ENCODE results near the gene RBM43. TPM values are rescaled to one million over a fixed set of nuclear protein-coding genes. Genes with fewer than 3 reads are reported as not detected.
"Not testable (repeated sequence)": the region's sequence is repeated elsewhere in the genome, so short reads cannot be mapped to it uniquely, and the experiment has no call there.

The RBM43 gene
- total RNA-seq (2014; rRNA removed; shearing (Covaris generic)), result 1.7 and 3.7 TPM in 2 replicates

DNA sequence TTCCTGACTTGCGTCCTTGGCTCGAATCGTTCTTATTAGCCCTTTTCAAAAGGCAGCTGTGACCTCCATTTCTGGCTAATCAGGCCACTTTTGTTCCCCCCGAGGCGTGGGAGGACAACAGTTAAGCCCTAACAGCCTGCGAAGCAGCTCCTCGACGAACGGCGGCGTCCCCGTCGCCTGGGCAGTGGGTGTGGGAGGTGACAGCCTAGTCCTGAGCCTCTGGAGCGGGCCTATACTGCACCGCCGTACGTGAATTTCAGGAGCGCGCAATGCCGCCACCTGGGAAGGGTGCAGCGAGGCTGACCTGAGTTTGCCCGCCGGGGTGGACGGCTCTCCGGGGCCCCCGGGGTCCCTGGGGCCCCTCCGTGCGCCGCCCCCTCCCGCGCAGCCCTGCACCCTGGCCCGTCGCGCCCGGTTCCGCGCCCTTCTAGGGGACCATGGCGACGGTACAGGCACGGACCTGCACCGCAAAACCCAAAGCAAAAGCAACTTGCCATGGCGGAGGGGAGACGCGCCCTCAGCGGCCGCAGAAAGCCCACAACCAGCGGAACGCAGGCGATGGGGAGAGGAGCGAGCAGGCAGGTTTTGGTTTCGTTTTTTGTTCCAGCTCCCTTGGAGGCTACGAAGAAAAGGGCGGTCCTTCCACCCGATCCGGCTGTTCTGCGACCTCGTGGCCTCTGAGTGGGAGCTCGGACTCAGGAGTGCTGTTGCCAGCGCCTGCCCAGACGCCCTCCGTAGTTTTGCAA lies at the start of gene RBM43:
Gene RBM43, minus strand, starts transcription at position 633 of the 746 bp plus-strand sequence. Its CDS starts 136 bp downstream, at position 497.
- peaks cover 5% of the 10 kb centered on the region for H3K36me3 ChIP-seq
- H3K27ac ChIP-seq, result peak within 1 kb of the TSS; percentile 81
- no peaks in the 10 kb centered on the region for H3K9me3 ChIP-seq (replicated peaks)
- peak; percentile 86 to 90 for DNase-seq (ENCODE audit: low read depth in 1 of 2, low spot score in 2 of 2)
- no peaks in the 10 kb centered on the region for H3K27me3 ChIP-seq (replicated peaks)
- H3K4me1 ChIP-seq (replicated peaks), result peaks cover 20% of the 10 kb centered on the region
- peak within 1 kb of the TSS; percentile 79 for H3K4me3 ChIP-seq

DNA sequence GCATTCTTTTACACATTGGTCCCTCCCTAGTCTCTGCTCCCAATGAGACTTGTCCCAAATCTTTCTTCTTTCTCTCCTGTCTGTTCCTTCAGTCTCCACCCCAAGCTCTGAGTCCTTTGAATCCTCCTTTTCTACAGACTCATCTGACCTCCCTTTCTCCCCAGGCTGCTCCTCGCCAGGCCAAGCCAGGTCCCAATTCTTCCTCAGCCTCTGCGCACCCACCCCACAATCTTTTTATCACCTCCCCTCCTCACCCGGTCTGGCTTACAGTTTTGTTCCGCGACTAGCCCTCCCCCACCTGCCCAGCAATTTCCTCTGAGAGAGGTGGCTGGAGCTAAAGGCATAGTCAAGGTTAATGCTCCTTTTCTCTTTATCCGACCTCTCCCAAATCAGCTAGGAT lies 48.6 kb upstream of the RBM43 start:
- not testable (repeated sequence) for H3K27me3 ChIP-seq (replicated peaks); H3K27ac ChIP-seq; H3K4me3 ChIP-seq; H3K36me3 ChIP-seq; H3K4me1 ChIP-seq (replicated peaks); DNase-seq (ENCODE audit: low read depth in 1 of 2, low spot score in 2 of 2); H3K9me3 ChIP-seq (replicated peaks)

DNA sequence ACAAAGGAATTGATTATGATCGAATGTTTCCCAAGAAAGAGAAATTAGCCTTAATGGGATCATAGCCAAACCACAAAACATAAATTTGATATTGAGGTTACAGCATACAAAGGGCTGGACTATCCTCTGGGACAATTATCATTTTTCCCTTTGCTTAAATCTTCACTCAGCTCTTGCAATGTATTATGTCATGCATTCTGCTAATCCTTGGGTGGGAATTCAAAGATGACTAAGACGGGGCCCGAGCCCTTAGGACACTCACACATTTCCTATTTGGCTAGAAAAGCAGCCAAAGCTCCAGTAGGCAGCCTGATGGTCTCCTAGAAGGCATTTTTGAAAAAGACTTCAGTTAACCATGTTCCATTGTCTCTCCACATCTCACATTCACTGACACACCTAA lies 45.0 kb upstream of the RBM43 start:
- H3K27ac ChIP-seq, result no peak overlapping the region
- DNase-seq (ENCODE audit: low read depth in 1 of 2, low spot score in 2 of 2), result peak in 1 of 2 experiments; percentile 33
- H3K9me3 ChIP-seq (replicated peaks), result no peaks in the 10 kb centered on the region
- H3K4me1 ChIP-seq (replicated peaks), result no peaks in the 10 kb centered on the region; the same call in 1 of the 2 replicates
- H3K27me3 ChIP-seq (replicated peaks), result no peaks in the 10 kb centered on the region
- H3K4me3 ChIP-seq, result no peak overlapping the region
- H3K36me3 ChIP-seq, result no peaks in the 10 kb centered on the region

DNA sequence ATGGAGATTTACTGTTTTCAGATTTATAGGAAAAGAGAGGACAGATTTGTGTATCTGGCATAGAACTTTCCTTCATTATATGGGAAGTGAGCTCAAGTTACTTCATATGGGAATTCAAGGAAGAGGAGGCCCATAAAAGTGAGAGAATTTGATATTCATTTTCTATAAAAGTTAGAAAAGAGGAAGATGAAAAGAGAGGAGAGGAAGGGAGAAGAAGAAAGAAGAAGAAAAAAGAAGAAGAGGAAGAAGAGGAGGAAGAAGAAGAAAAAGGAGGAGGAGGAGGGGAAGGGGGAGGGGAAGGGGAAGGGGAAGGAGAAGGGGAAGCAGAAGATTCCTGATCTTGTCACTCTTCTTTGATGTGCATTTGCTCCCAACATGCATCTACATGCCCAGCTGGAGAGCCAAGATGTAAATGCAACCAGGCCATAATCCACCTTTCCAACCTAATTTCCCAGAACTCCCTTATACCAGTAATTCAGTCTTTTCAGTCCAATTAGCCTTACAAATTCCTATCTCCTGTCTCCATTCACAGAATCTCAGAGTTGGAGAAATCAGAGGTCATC lies 43.5 kb upstream of the RBM43 start:
- Histone ChIP-seq H3K4me3 (no peak overlapping the region), H3K27me3 (replicated peaks) (no peaks in the 10 kb centered on the region), H3K27ac (no peak overlapping the region), H3K36me3 (no peaks in the 10 kb centered on the region), H3K9me3 (replicated peaks) (no peaks in the 10 kb centered on the region), H3K4me1 (replicated peaks) (no peaks in the 10 kb centered on the region; the same call in 1 of the 2 replicates)
- no peak for DNase-seq (ENCODE audit: low read depth in 1 of 2, low spot score in 2 of 2)

DNA sequence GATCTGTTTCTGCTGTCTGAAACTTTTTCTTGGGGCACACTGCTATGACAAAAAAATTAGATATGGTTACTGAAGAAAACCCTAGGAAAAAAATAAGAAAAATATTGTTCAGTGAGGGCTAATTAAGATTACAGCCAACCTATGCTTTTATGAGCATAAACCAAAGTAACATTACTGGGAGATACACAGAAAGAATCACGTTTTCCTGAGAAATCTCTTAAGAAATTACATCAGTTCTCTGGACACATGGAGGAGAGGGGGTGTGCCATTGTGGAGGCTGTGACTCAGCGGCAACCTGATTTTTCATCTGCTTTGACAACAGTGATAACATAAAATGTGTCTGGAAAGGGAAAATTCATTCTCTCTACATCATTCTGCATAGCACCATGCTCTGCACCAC lies 41.2 kb upstream of the RBM43 start:
- Histone ChIP-seq H3K27me3 (replicated peaks) (no peaks in the 10 kb centered on the region), H3K27ac (no peak overlapping the region), H3K9me3 (replicated peaks) (no peaks in the 10 kb centered on the region), H3K4me1 (replicated peaks) (no peaks in the 10 kb centered on the region; the same call in 1 of the 2 replicates), H3K36me3 (no peaks in the 10 kb centered on the region), H3K4me3 (no peak overlapping the region)
- no peak for DNase-seq (ENCODE audit: low read depth in 1 of 2, low spot score in 2 of 2)

DNA sequence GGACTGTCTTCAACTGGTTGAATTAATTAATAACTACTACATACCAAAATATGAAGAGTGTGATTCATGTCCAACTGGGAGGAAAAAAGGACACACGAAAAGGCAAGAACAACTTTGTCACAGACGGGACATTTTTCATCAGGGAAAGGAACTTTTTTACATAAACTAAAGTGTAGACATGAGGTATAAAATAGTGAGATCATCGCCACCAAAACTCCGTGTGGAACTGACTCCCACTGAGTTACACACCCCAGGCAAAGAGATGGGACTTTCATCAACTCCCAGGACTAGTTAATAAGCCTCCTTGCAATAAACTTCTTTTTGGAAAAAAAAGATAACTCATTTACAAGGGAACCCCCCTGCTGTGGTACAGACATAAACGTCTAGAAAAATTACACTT lies 40.7 kb upstream of the RBM43 start:
- no peak for DNase-seq (ENCODE audit: low read depth in 1 of 2, low spot score in 2 of 2)
- no peak overlapping the region for H3K27ac ChIP-seq
- no peaks in the 10 kb centered on the region for H3K36me3 ChIP-seq
- H3K4me3 ChIP-seq, result no peak overlapping the region
- no peaks in the 10 kb centered on the region; the same call in 1 of the 2 replicates for H3K4me1 ChIP-seq (replicated peaks)
- H3K9me3 ChIP-seq (replicated peaks), result no peaks in the 10 kb centered on the region
- H3K27me3 ChIP-seq (replicated peaks), result no peaks in the 10 kb centered on the region

DNA sequence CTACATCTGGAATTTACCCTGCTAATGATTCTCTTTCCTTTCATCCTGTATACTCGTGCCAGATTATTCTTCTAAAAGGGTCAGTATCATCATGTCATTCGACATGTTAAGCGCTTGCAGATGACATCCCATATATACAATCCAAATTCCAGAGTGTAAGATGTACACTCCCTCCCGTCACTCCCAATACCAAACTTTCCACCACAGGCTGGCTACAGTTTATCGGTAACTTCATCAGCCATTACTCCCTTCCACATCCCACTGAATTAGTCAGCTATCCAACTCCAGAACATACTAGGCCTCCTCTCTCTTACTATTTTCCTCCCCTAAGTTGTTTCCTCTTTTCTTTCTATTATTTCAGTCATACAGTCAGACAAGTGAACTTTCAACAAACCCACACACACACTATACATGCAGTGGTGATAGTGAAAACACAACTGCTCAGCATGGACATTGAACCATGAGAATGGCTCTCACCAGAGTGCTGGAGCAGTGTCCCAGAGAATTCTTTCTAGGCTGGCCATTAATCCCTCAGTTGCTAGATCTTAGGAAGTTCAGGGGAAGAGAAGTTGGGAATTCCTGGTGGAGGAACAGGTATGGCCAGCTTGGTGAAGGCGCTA lies 38.4 kb upstream of the RBM43 start:
- no peaks in the 10 kb centered on the region for H3K9me3 ChIP-seq (replicated peaks)
- H3K27ac ChIP-seq, result no peak overlapping the region
- H3K4me1 ChIP-seq (replicated peaks), result no peaks in the 10 kb centered on the region
- no peak for DNase-seq (ENCODE audit: low read depth in 1 of 2, low spot score in 2 of 2)
- no peak overlapping the region for H3K4me3 ChIP-seq
- H3K27me3 ChIP-seq (replicated peaks), result no peaks in the 10 kb centered on the region
- no peaks in the 10 kb centered on the region for H3K36me3 ChIP-seq

DNA sequence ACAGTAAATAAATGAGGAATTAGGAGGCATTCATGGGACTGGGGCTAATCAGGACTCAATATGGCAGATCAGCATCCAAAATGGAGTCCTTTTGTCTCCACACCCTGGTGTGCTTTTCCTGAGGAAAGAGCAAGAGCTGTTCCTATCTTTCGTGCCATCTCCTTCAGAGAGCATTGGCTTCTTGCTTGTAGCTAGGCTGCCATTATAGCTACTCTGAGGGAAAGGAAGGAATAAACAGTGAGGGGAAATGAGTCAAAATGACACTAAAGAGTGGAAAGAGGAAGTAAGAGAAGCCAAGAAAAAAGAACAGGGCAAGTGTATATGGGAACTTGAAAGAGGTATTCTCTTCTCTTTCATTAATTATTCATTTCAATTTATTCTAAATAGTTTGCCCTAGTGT lies 36.2 kb upstream of the RBM43 start:
- DNase-seq (ENCODE audit: low read depth in 1 of 2, low spot score in 2 of 2), result no peak
- H3K36me3 ChIP-seq, result no peaks in the 10 kb centered on the region
- H3K9me3 ChIP-seq (replicated peaks), result no peaks in the 10 kb centered on the region
- no peak overlapping the region for H3K27ac ChIP-seq
- H3K4me3 ChIP-seq, result no peak overlapping the region
- no peaks in the 10 kb centered on the region for H3K4me1 ChIP-seq (replicated peaks)
- no peaks in the 10 kb centered on the region for H3K27me3 ChIP-seq (replicated peaks)

DNA sequence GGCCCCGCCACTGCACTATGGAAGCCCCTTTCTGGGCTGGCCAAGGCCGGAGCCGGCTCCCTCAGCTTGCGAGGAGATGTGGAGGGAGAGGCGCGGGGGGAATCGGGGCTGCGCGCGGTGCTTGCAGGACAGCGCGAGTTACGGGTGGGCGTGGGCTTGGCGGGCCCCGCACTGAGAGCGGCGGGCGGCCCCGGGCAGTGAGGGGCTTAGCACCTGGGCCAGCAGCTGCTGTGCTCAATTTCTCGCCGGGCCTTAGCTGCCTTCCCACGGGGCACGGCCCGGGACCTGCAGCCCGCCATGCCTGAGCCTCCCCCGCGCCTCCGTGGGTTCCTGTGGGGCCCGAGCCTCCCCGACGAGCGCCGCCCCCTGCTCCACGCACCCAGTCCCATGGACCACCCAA lies 34.3 kb upstream of the RBM43 start:
- H3K4me1 ChIP-seq (replicated peaks); H3K9me3 ChIP-seq (replicated peaks); H3K4me3 ChIP-seq; DNase-seq (ENCODE audit: low read depth in 1 of 2, low spot score in 2 of 2); H3K27ac ChIP-seq; H3K27me3 ChIP-seq (replicated peaks); H3K36me3 ChIP-seq: not testable (repeated sequence)

DNA sequence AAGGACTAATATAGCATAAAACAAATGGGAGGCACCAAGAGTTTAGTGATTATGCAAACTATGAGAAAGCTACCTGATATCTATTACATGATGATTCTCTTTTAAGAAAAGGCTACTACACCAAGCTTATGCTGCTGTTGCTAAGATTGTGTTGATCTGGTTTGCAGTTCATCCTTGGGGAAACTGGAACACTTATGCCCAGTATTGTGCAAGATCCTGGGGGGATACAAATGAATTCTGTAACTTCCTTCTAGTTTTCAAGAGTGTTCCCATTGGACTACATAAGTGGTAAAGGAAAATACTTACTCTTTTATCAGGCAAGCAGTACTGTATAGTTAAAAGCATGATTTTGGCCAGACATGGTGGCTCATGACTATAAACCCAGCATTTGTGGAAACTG lies 30.9 kb upstream of the RBM43 start:
- H3K27me3 ChIP-seq (replicated peaks), result no peaks in the 10 kb centered on the region
- no peak overlapping the region for H3K27ac ChIP-seq

DNA sequence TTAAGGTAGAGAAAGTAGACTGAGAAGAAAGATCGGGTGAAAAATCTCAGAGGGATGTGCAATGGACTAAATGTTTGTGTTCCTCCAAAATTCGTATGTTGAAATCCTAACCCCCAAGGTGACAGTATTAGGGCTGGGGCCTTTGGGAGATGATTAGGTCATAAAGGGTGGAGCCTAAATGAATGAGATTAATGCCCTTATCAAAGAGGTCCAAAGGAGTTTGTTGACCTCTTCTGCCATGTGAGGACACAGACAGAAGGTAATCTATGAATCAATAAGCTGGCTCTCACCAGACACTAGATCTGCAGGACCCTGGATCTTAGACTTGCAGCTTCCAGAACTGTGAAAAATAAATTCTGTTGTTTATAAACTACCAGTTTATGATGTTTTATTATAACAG lies 30.5 kb upstream of the RBM43 start:
- no peak for DNase-seq (ENCODE audit: low read depth in 1 of 2, low spot score in 2 of 2)
- Histone ChIP-seq H3K4me3 (no peak overlapping the region), H3K9me3 (replicated peaks) (no peaks in the 10 kb centered on the region), H3K27ac (no peak overlapping the region), H3K36me3 (peaks cover 7% of the 10 kb centered on the region), H3K4me1 (replicated peaks) (peaks cover 10% of the 10 kb centered on the region), H3K27me3 (replicated peaks) (no peaks in the 10 kb centered on the region)

More for the DNA sequence above, 30.9 kb upstream of the RBM43 start:
- Histone ChIP-seq H3K36me3 (peaks cover 7% of the 10 kb centered on the region), H3K4me1 (replicated peaks) (peaks cover 10% of the 10 kb centered on the region), H3K4me3 (no peak overlapping the region), H3K9me3 (replicated peaks) (no peaks in the 10 kb centered on the region)
- no peak for DNase-seq (ENCODE audit: low read depth in 1 of 2, low spot score in 2 of 2)

DNA sequence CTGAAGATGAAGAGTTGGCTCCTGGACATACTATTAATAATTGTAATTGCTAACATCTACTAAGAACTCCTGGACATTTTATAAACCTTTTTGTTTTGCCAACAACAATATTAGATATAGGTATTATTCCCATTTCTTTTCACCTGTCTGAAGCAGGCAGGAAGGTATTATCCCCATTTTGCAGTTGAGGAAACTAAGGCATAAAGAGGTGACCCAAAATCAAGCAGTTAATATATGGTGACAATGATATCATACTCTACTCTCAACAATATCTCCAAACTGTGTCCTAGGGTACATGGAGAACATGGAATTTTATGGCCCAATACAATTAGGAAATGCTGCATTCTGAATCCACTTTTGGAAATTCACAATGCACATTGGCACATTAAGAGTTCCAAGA lies 29.6 kb upstream of the RBM43 start:
- Histone ChIP-seq H3K27ac (no peak overlapping the region), H3K4me3 (no peak overlapping the region), H3K9me3 (replicated peaks) (no peaks in the 10 kb centered on the region), H3K27me3 (replicated peaks) (no peaks in the 10 kb centered on the region), H3K4me1 (replicated peaks) (peaks cover 10% of the 10 kb centered on the region), H3K36me3 (peaks cover 7% of the 10 kb centered on the region)
- DNase-seq (ENCODE audit: low read depth in 1 of 2, low spot score in 2 of 2), result no peak

DNA sequence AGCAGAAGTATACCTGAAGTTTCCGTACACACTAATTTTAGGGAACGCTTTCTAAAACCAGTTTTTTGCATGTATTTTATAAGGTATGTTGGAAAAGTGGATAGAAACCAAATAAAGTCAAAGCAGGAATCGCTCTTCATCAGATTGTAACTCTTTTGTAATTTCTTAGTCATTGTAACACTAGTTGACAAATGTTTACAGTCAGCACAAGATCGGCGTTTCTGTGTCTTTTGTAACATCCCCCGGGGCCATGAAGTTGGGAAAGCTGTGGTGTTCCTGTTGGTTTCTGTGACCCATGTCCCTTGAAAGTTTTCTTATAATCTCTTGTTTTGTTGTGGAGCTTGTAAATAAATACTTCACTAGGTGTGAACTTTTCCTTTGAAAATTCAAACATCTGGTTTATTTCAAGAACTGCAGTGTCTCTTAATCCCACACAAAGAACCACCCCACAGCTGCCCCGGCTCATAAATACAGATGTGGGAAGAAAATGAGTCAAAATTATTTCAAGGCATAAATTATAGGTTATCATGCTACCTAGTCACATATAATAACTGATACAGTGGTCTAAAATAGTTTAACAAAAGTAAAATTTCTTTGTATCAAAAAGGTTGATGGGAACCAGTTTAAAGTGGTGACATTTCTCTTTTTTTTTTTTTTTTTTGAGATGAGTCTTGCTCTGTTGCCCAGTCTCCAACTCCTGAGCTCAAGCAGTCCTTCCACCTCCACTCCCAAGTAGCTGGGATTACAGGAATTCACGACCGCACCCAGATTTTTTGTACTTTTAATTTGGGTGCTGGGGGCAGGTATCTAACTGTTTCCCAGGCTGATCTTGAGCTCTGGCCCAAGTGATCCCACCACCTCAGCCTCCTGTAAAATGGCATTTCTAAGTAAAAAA lies 28.6 kb upstream of the RBM43 start:
- Histone ChIP-seq H3K27ac (peak overlapping the region; percentile 95), H3K4me1 (replicated peaks) (peaks cover 10% of the 10 kb centered on the region), H3K36me3 (peaks cover 7% of the 10 kb centered on the region), H3K27me3 (replicated peaks) (no peaks in the 10 kb centered on the region), H3K4me3 (peak overlapping the region; percentile 89), H3K9me3 (replicated peaks) (no peaks in the 10 kb centered on the region)
- peak in 1 of 2 experiments; percentile 70 for DNase-seq (ENCODE audit: low read depth in 1 of 2, low spot score in 2 of 2)
